Astrocyte (in vitro differentiated cells and primary cell): ENCODE data around the gene GNB2.

Source experiments
- EZH2 ChIP-seq: IDR thresholded peaks from 2 replicates; pipeline ENCODE4 v1.6.1; 2012; ENCODE audit warnings: mild to moderate bottlenecking, low read length, inconsistent platforms; ENCODE audit not compliant: insufficient read depth
- TF ChIP-seq, protein P1 (sequence below): IDR thresholded peaks from 2 replicates; pipeline ENCODE4 v1.5.1; 2011; ENCODE audit warnings: low read depth, mild to moderate bottlenecking, inconsistent platforms, low read length, moderate library complexity; ENCODE audit not compliant: insufficient read depth

DNA sequence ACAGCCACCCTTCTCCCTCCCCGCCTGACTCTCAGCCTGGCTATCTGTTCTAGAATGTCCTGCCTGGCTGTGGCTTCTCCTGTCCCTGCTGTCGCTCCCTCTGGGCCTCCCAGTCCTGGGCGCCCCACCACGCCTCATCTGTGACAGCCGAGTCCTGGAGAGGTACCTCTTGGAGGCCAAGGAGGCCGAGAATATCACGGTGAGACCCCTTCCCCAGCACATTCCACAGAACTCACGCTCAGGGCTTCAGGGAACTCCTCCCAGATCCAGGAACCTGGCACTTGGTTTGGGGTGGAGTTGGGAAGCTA is 47.9 kb downstream of the GNB2 start:
- TF ChIP-seq, protein P1, sequence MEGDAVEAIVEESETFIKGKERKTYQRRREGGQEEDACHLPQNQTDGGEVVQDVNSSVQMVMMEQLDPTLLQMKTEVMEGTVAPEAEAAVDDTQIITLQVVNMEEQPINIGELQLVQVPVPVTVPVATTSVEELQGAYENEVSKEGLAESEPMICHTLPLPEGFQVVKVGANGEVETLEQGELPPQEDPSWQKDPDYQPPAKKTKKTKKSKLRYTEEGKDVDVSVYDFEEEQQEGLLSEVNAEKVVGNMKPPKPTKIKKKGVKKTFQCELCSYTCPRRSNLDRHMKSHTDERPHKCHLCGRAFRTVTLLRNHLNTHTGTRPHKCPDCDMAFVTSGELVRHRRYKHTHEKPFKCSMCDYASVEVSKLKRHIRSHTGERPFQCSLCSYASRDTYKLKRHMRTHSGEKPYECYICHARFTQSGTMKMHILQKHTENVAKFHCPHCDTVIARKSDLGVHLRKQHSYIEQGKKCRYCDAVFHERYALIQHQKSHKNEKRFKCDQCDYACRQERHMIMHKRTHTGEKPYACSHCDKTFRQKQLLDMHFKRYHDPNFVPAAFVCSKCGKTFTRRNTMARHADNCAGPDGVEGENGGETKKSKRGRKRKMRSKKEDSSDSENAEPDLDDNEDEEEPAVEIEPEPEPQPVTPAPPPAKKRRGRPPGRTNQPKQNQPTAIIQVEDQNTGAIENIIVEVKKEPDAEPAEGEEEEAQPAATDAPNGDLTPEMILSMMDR = no peak
- TF ChIP-seq EZH2 = no peak
